Measurements from ENCODE around the gene ARPC5L. TPM values are rescaled to one million over a fixed set of nuclear protein-coding genes. Genes with fewer than 3 reads are reported as not detected.
A peak's percentile ranks its signal among the peaks of the same experiment; 100 is the strongest.

ARPC5L gene
- total and polyA plus RNA-seq, 3 donors from 2014 or later = 64.7 to 111 (median 75.4) TPM

DNA sequence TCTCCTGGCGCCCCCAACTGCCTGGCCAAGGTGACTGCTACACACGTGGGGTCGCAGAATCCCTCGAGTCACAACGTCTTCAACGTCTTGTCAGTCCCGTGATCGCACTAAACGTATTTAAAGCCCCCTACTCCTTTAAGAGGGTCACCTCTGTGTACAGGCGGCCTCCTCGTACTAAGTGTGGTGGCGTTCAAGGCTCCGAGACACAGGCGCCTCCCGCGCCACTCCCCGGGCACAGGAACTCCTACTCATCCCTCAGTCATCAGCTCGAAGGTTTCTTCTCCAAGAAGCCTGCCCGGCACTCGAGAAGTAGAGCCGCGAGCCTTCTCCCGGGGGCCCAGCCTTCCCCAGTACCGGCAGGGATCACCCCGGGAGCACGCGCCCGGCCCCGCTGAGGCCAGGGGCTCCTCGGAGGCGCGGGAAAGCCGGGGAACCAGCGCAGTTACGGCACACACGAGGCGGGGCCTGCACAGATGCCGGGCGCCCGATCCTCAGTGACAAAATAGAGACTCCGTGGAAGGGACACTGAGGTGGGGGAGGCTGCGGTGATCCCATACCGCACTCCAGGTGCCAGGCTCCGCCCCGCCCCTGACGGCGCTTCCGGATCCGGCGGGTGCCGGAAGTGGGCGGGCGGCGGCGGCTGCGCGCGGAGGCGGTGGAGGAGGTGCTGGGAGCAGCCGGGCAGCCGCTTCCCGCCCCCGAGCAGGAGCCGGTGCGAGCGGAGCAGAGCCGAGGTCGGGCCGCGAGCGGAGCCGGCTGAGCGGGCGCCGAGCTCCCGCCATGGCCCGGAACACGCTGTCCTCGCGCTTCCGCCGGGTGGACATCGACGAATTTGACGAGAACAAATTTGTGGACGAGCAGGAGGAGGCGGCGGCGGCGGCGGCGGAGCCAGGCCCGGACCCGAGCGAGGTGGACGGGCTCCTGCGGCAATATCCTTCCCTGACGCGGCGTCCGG is 6.9 kb downstream of the ARPC5L start:
- 0% methylated on average over 35 to 94 of the region's 101 CpGs for WGBS, 2 donors
- H3K4me3 ChIP-seq = peak overlapping the region; percentile 87 to 99
- intact Hi-C loops (cut with DNase I; ENCODE audit: low total_unique reads) = loop anchor here (10.0 kb wide), 1 partner anchor 376 kb away; the partner anchor contains the start of gene HSPA5
- H3K36me3 ChIP-seq (ENCODE audit: low read depth, missing control alignments) = no peaks in the 10 kb centered on the region
- peaks cover 40% of the 10 kb centered on the region for H3K4me1 ChIP-seq
- TF ChIP-seq, protein P1, sequence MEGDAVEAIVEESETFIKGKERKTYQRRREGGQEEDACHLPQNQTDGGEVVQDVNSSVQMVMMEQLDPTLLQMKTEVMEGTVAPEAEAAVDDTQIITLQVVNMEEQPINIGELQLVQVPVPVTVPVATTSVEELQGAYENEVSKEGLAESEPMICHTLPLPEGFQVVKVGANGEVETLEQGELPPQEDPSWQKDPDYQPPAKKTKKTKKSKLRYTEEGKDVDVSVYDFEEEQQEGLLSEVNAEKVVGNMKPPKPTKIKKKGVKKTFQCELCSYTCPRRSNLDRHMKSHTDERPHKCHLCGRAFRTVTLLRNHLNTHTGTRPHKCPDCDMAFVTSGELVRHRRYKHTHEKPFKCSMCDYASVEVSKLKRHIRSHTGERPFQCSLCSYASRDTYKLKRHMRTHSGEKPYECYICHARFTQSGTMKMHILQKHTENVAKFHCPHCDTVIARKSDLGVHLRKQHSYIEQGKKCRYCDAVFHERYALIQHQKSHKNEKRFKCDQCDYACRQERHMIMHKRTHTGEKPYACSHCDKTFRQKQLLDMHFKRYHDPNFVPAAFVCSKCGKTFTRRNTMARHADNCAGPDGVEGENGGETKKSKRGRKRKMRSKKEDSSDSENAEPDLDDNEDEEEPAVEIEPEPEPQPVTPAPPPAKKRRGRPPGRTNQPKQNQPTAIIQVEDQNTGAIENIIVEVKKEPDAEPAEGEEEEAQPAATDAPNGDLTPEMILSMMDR (IDR thresholded peaks at IDR 0.05) = no peak
- TF ChIP-seq POLR2A (IDR thresholded peaks at IDR 0.05) = peak; percentile 83
- no peaks in the 10 kb centered on the region for H3K9me3 ChIP-seq
- peak overlapping the region; percentile 88 to 90 for H3K27ac ChIP-seq
- no peaks in the 10 kb centered on the region for H3K27me3 ChIP-seq
- DNase-seq = peak; percentile 88

GRCh38 chr9:124869466-124869985 is 7.6 kb downstream of the ARPC5L start:
- Histone ChIP-seq H3K27me3 (no peaks in the 10 kb centered on the region), H3K4me3 (peak overlapping the region; percentile 87 to 99), H3K4me1 (peaks cover 45% of the 10 kb centered on the region), H3K9me3 (no peaks in the 10 kb centered on the region), H3K36me3 (ENCODE audit: low read depth, missing control alignments) (no peaks in the 10 kb centered on the region), H3K27ac (peak overlapping the region; percentile 88 to 90)
- WGBS, 2 donors = 0% methylated on average over 9 to 38 of the region's 41 CpGs
- intact Hi-C loops (cut with DNase I; ENCODE audit: low total_unique reads) = loop anchor here (10.0 kb wide), 1 partner anchor 375 kb away; the partner anchor contains the start of gene HSPA5
- TF ChIP-seq, protein P1 (IDR thresholded peaks at IDR 0.05) = no peak
- TF ChIP-seq POLR2A (IDR thresholded peaks at IDR 0.05) = no peak
- DNase-seq = no peak

GRCh38 chr9:124869986-124870560 is 8.1 kb downstream of the ARPC5L start:
- WGBS, 2 donors = 4 to 5% methylated on average over 12 of the region's 12 CpGs
- H3K27ac ChIP-seq = peak overlapping the region; percentile 88 to 90
- DNase-seq = peak; percentile 62
- TF ChIP-seq, protein P1 (IDR thresholded peaks at IDR 0.05) = no peak
- no peak for TF ChIP-seq POLR2A (IDR thresholded peaks at IDR 0.05)
- peaks cover 50% of the 10 kb centered on the region for H3K4me1 ChIP-seq
- H3K27me3 ChIP-seq = no peaks in the 10 kb centered on the region
- no peaks in the 10 kb centered on the region for H3K9me3 ChIP-seq
- H3K36me3 ChIP-seq (ENCODE audit: low read depth, missing control alignments) = no peaks in the 10 kb centered on the region
- H3K4me3 ChIP-seq = peak overlapping the region; percentile 87 to 99
- intact Hi-C loops (cut with DNase I; ENCODE audit: low total_unique reads) = loop anchor here (10.0 kb wide), 1 partner anchor 375 kb away; the partner anchor contains the start of gene HSPA5

DNA sequence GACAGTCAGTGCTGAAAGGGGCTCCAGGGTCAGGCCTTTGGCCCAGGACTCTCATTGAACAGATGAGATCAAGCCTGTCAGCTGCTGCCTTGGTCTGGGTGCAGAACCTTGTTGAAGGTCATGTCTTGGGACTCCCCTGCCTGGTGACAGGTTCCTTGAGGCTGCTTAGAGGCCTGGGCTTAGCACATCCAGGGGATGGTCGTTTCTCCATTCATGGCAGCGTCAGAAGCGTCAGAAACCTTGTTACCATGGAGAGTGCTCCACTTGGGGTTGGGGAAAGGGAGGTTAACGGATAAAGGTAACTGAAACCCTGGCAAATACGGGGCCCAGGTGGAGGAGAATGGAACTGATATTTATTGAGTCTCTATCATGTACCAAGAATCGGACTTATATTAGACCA is 8.8 kb downstream of the ARPC5L start:
- Histone ChIP-seq H3K27ac (peak overlapping the region; percentile 88 to 90), H3K4me3 (peak overlapping the region; percentile 87 to 99), H3K4me1 (peaks cover 54% of the 10 kb centered on the region), H3K36me3 (ENCODE audit: low read depth, missing control alignments) (no peaks in the 10 kb centered on the region), H3K27me3 (no peaks in the 10 kb centered on the region), H3K9me3 (no peaks in the 10 kb centered on the region)
- 35 to 49% methylated on average over 6 of the region's 6 CpGs for WGBS, 2 donors
- intact Hi-C loops (cut with DNase I; ENCODE audit: low total_unique reads) = no loop called here
- TF ChIP-seq POLR2A (IDR thresholded peaks at IDR 0.05) = no peak
- TF ChIP-seq, protein P1 (IDR thresholded peaks at IDR 0.05) = no peak
- no peak for DNase-seq

Data from testis (tissue), 3 donors.